ENCODE measurements around the gene PEX5. TPM values are rescaled to one million over a fixed set of nuclear protein-coding genes. Genes with fewer than 3 reads are reported as not detected.

PEX5 gene
- total and polyA plus RNA-seq, 11 donors: 9.7 to 45.9 (median 29.9) TPM

GRCh38 chr12:7151532-7151931, 38.0 kb upstream of the PEX5 start:
- H3K9me3 ChIP-seq: no peaks in the 10 kb centered on the region
- no peak overlapping the region for H3K4me3 ChIP-seq
- ATAC-seq (no peak), DNase-seq (no peak)
- H3K27me3 ChIP-seq: no peaks in the 10 kb centered on the region
- H3K4me1 ChIP-seq: no peaks in the 10 kb centered on the region
- intact Hi-C loops (cut with DNase I): no loop called here
- peaks cover 0 to 74% (median 12%) of the 10 kb centered on the region in 9 donors for H3K36me3 ChIP-seq
- TF ChIP-seq POLR2A (IDR thresholded peaks at IDR 0.05): no peak
- TF ChIP-seq, protein P1, sequence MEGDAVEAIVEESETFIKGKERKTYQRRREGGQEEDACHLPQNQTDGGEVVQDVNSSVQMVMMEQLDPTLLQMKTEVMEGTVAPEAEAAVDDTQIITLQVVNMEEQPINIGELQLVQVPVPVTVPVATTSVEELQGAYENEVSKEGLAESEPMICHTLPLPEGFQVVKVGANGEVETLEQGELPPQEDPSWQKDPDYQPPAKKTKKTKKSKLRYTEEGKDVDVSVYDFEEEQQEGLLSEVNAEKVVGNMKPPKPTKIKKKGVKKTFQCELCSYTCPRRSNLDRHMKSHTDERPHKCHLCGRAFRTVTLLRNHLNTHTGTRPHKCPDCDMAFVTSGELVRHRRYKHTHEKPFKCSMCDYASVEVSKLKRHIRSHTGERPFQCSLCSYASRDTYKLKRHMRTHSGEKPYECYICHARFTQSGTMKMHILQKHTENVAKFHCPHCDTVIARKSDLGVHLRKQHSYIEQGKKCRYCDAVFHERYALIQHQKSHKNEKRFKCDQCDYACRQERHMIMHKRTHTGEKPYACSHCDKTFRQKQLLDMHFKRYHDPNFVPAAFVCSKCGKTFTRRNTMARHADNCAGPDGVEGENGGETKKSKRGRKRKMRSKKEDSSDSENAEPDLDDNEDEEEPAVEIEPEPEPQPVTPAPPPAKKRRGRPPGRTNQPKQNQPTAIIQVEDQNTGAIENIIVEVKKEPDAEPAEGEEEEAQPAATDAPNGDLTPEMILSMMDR (IDR thresholded peaks at IDR 0.05): no peak
- H3K27ac ChIP-seq: no peak overlapping the region
- WGBS, 4 donors: 91 to 95% (median 93%) methylated on average over 6 of the region's 6 CpGs

GRCh38 chr12:7152818-7153217, 36.7 kb upstream of the PEX5 start:
- DNase-seq (no peak), ATAC-seq (no peak)
- no peak overlapping the region for H3K27ac ChIP-seq
- H3K4me1 ChIP-seq: no peaks in the 10 kb centered on the region
- H3K36me3 ChIP-seq: peaks cover 0 to 68% (median 12%) of the 10 kb centered on the region in 9 donors
- no peak overlapping the region for H3K4me3 ChIP-seq
- intact Hi-C loops (cut with DNase I): no loop called here
- TF ChIP-seq, protein P1 (IDR thresholded peaks at IDR 0.05): no peak
- no peak for TF ChIP-seq POLR2A (IDR thresholded peaks at IDR 0.05)
- no peaks in the 10 kb centered on the region for H3K9me3 ChIP-seq
- 77 to 85% (median 80%) methylated on average over 4 of the region's 4 CpGs for WGBS, 4 donors
- no peaks in the 10 kb centered on the region for H3K27me3 ChIP-seq

DNA sequence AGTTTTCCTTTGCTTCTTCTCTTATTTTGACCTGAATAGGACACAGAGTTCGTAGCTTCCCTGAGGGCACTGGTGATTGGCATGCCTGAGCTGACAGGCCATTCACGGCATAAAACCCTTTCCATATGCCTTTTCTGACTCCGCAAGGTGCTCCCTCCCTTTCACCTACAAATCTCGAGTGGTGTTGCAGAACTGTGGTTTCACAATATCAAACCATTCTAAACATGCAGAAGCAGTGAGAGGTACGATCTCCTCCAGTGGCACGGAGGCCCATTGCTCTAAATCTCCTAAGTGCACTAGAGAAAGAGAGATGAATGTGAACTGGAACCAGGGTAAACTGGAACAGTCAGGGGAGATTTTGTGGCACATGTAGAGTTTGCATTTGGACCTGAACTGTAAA, 35.4 kb upstream of the PEX5 start:
- intact Hi-C loops (cut with DNase I): no loop called here
- DNase-seq (no peak), ATAC-seq (no peak)
- H3K9me3 ChIP-seq: no peaks in the 10 kb centered on the region
- no peak for TF ChIP-seq POLR2A (IDR thresholded peaks at IDR 0.05)
- TF ChIP-seq, protein P1 (IDR thresholded peaks at IDR 0.05): no peak
- WGBS, 4 donors: 89 to 93% (median 91%) methylated on average over 6 of the region's 6 CpGs
- H3K4me3 ChIP-seq: no peak overlapping the region
- H3K4me1 ChIP-seq: no peaks in the 10 kb centered on the region
- H3K36me3 ChIP-seq: peaks cover 0 to 64% (median 9%) of the 10 kb centered on the region in 9 donors
- H3K27ac ChIP-seq: no peak overlapping the region
- no peaks in the 10 kb centered on the region for H3K27me3 ChIP-seq

DNA sequence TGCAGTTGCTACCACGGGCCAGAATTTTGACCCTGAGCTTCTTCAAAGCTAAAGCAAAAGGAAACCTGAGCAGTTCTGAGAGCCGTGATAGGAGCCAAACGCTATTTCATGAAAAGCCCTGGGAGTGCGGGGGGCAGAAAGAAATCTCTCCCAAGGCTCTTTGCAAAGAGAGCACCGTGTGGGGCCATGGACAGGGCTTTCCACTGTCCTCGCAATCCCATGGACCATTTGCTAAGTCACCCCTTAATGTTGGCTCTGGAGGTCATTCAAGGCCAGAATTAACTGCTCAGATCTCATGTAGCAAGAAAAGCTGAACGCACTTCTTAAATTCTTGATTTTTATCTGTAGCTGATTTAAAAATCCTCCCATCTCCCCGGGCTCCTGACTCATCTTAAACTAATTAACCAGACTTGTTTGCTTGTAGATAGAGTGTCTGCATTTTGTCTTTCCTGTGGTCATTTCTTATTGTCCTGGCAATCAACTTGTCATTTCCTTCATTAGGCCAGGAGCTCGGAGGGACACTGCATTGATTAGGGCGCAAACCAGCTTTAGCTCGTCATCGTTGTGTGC, 34.5 kb upstream of the PEX5 start:
- TF ChIP-seq, protein P1 (IDR thresholded peaks at IDR 0.05): no peak
- TF ChIP-seq POLR2A (IDR thresholded peaks at IDR 0.05): no peak
- DNase-seq: no peak
- no peaks in the 10 kb centered on the region for H3K9me3 ChIP-seq
- H3K36me3 ChIP-seq: peaks cover 0 to 55% (median 5%) of the 10 kb centered on the region in 9 donors
- no peaks in the 10 kb centered on the region for H3K27me3 ChIP-seq
- H3K27ac ChIP-seq: no peak overlapping the region
- H3K4me1 ChIP-seq: no peaks in the 10 kb centered on the region
- no peak overlapping the region for H3K4me3 ChIP-seq
- intact Hi-C loops (cut with DNase I): no loop called here
- whole genome bisulfite sequencing, 4 donors: 84 to 91% (median 89%) methylated on average over 12 of the region's 12 CpGs
- ATAC-seq: no peak

All from heart left ventricle (tissue), 16 donors.